NT2/D1 (cell line): ENCODE measurements around the gene ALDH4A1.

Experiments used
- SUZ12 ChIP-seq: IDR thresholded peaks from 2 replicates; pipeline ENCODE4 v1.6.1; 2011; ENCODE audit not compliant: insufficient read length, insufficient read depth; ENCODE audit errors: extremely low read depth
- YY1 ChIP-seq: IDR thresholded peaks from 2 replicates; pipeline ENCODE4 v1.6.1; 2011; ENCODE audit not compliant: insufficient read length, insufficient read depth
- ZNF274 ChIP-seq: IDR thresholded peaks from 2 replicates; pipeline ENCODE4 v1.6.1; 2011; ENCODE audit warnings: mild to moderate bottlenecking, low read depth, low read length

- no peak for TF ChIP-seq ZNF274
- no peak for TF ChIP-seq YY1
- no peak for TF ChIP-seq SUZ12
These were observed 36.3 kb upstream of the ALDH4A1 start for GRCh38 chr1:18938707-18939070.
